Measurements from ENCODE around the gene UNC13A.

UNC13A gene

GRCh38 chr19:17679526-17680229, 8.5 kb downstream of the UNC13A start:
- DNase-seq (ENCODE audit: low read depth) = no peak
- TF ChIP-seq MYC (IDR thresholded peaks at IDR 0.05; ENCODE audit: low read depth, low read length) = no peak
- TF ChIP-seq MAX (IDR thresholded peaks at IDR 0.05; ENCODE audit: low read depth, low read length) = no peak
- no peak for TF ChIP-seq CTCF (IDR thresholded peaks at IDR 0.05; ENCODE audit: low read depth, low read length)
- no peak for TF ChIP-seq POLR2A (IDR thresholded peaks at IDR 0.05; ENCODE audit: extremely low read depth, insufficient read length)
- no peak overlapping the region for H3K4me3 ChIP-seq (ENCODE audit: low read depth, low read length)

GRCh38 chr19:17678836-17679235, 9.3 kb downstream of the UNC13A start:
- TF ChIP-seq CTCF (IDR thresholded peaks at IDR 0.05; ENCODE audit: low read depth, low read length) = no peak
- no peak for TF ChIP-seq POLR2A (IDR thresholded peaks at IDR 0.05; ENCODE audit: extremely low read depth, insufficient read length)
- no peak for TF ChIP-seq MAX (IDR thresholded peaks at IDR 0.05; ENCODE audit: low read depth, low read length)
- TF ChIP-seq MYC (IDR thresholded peaks at IDR 0.05; ENCODE audit: low read depth, low read length) = no peak
- no peak overlapping the region for H3K4me3 ChIP-seq (ENCODE audit: low read depth, low read length)
- no peak for DNase-seq (ENCODE audit: low read depth)

- TF ChIP-seq CTCF (IDR thresholded peaks at IDR 0.05; ENCODE audit: low read depth, low read length) (peak; percentile 3), MYC (IDR thresholded peaks at IDR 0.05; ENCODE audit: low read depth, low read length) (no peak), POLR2A (IDR thresholded peaks at IDR 0.05; ENCODE audit: extremely low read depth, insufficient read length) (no peak)
- H3K4me3 ChIP-seq (ENCODE audit: low read depth, low read length) = no peak overlapping the region
- DNase-seq (ENCODE audit: low read depth) = no peak
These were observed 11.2 kb downstream of the UNC13A start for GRCh38 chr19:17677002-17677401.

GRCh38 chr19:17676295-17676694, 11.9 kb downstream of the UNC13A start:
- TF ChIP-seq MYC (IDR thresholded peaks at IDR 0.05; ENCODE audit: low read depth, low read length) (no peak), MAX (IDR thresholded peaks at IDR 0.05; ENCODE audit: low read depth, low read length) (no peak), POLR2A (IDR thresholded peaks at IDR 0.05; ENCODE audit: extremely low read depth, insufficient read length) (no peak), CTCF (IDR thresholded peaks at IDR 0.05; ENCODE audit: low read depth, low read length) (no peak)
- H3K4me3 ChIP-seq (ENCODE audit: low read depth, low read length) = no peak overlapping the region
- no peak for DNase-seq (ENCODE audit: low read depth)

- TF ChIP-seq MYC (IDR thresholded peaks at IDR 0.05; ENCODE audit: low read depth, low read length) (no peak), CTCF (IDR thresholded peaks at IDR 0.05; ENCODE audit: low read depth, low read length) (no peak), POLR2A (IDR thresholded peaks at IDR 0.05; ENCODE audit: extremely low read depth, insufficient read length) (no peak), MAX (IDR thresholded peaks at IDR 0.05; ENCODE audit: low read depth, low read length) (no peak)
- no peak overlapping the region for H3K4me3 ChIP-seq (ENCODE audit: low read depth, low read length)
- DNase-seq (ENCODE audit: low read depth) = no peak
These were observed 14.0 kb downstream of the UNC13A start for GRCh38 chr19:17673937-17674799.

Measured in NB4 (cell line).